NCI-H128 (cell line): ENCODE results near the gene HES4.

ENCODE experiments used
- DNase-seq: peaks from one replicate; lab custom pipeline; 2025; ENCODE audit not compliant: unreplicated experiment; lab: John Stamatoyannopoulos, UW

Gene HES4

DNA sequence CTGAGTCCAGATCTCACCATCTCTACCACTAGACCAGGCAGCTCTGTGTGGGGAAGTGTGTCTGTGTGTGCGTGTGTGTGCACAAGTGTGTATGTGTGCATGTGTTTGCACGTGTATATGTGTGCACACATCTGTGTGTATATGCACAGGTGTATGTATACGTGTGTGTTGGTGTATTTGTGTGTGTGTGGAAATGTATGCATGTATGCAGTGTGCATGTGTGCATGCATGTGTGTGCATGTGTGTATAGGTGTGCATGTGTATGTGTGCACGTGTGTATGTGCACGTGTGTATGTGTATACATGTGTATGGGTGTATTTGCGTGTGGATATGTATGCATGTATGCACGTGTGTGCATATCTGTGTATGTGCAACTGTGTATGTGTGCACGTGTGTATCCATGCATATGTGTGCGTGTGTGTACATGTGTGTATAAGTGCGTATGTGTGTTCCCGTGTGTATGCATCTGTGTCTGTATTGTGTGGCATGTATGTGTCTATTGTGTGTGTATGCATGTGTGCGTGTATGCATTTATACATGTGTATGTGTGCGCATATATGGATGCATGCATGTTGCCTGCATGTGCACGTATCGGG is 30.5 kb downstream of the HES4 start:
- no peak for DNase-seq

DNA sequence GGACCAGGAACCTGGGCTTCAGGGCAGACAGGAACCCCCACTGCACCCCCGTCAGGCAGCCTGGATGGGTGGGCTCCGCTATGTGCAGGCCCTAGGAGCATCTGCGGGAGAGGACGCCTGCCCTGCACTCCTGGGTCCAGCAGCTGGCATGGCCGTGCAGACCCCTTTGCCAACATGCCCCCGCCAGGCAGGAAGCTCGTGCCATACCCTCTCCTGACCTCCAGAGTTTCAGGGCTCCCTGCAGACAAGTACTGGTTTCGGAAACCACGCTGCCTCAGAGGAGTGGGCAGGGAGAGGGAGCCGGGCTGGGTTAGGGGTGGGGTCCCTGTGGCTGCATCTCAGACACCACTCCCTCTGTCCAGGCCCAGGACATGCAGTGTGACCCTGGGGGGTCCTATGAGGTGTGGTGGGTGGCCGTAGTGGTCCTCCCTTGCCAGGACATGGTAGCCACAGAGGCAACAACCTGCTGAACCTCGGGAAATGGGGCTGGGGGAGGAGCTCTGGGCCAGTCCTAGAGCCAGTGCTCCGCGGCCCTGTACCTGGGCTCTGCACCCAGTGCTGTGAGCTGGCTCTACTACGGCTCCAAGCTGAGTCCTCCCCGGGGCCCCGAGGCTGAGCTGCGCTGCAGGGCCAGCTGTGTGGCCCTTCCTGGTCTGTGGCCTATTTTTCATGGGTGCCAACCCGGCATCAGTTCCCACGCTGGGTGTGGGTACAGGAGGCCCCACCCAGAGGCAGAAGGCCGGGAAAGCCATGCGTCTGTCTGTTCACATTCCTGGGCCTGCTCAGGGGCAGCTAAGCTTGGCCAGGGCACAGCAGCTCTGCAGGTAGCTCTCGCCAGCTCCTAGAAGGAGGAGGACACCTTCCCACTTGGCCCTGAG is 32.2 kb downstream of the HES4 start:
- no peak for DNase-seq

DNA sequence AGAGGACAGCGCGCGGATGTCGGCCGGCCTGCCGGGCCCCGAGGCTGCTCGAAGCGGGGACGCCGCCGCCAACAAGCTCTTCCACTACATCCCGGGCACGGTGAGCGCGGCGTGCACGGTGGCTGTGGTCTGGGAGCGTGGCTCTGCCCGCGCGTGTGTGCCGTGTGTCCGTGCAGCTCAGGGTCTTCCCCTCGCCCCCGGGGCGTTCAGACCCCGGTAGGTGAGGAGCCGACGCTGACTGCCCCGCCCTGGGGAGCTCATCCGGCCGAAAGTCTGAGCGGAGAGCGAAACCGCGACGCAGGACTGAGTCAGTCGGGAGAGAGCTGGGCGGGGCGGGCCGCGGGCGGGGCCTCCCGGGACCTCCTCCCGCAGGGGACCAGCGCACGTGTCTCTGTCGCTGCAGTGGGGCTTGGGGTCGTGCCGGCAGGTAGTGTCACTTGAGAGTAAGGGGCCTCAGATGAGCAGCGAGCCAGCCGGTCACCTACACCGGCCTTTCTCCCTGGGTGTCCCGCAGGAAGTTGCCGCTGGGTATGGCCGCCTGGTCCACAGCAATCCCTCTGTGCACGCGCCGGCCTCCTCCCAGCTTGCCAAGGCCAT is 33.1 kb downstream of the HES4 start:
- no peak for DNase-seq

DNA sequence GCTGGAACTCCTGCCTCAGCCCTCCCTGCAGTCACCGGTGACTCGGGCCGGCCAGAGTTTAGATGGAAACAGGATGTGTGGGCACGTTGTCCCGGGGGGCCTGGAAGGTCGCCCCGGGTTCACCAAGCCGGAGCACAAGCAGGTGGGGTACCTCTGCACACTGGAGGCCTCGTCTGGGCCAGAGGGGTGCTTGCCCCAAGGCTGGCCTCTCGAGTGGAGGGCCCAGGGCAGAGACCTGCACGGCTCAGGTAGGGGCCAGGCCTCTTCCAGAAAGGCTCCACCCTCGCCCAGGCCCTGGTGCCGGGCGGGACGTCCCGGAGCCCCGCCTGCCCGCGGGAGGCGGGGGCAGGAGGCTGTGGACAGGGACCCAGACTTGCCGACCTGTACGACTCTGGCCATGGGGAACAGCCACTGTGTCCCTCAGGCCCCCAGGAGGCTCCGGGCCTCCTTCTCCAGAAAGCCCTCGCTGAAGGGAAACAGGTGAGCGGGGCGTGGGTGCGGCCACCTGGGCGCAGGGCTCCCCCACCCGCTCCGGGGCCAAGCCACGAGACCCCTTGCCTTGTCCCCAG is 33.7 kb downstream of the HES4 start, which contains the start of gene PLEKHN1:
PLEKHN1 (plus strand) TSS at position 348 of the 569 bp plus-strand sequence; CDS start at position 398, 50 bp downstream.
- no peak for DNase-seq

DNA sequence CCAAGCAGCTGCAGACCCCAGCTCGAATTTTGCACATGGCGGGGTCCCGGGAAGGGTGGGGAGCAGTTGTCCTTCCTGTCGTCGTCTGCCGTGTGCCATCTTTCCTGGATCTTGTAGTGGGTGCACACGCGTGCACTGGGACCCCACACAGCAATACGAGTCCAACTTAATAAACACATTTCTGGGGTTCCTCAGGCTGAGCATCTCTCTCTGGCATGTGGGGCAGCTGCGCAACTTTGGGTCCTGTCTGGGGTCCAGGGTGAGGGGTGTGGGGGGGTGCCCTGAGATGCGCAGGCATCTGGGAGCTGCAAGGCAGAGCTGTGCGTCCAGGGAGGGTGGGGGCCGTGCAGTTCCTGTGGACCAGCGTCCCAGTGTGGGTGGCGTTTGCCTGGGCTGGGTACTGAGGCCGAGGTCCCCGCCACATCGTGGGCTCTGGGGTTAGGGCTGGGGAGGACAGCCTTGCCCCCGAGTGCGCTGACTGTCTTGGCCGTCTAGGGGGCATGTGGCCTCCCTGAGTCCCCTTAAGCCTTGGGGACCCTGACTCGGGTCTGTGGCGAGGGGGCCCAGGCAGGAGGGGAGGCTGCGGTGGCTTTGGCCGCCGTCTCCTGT is 34.3 kb downstream of the HES4 start:
- no peak for DNase-seq

DNA sequence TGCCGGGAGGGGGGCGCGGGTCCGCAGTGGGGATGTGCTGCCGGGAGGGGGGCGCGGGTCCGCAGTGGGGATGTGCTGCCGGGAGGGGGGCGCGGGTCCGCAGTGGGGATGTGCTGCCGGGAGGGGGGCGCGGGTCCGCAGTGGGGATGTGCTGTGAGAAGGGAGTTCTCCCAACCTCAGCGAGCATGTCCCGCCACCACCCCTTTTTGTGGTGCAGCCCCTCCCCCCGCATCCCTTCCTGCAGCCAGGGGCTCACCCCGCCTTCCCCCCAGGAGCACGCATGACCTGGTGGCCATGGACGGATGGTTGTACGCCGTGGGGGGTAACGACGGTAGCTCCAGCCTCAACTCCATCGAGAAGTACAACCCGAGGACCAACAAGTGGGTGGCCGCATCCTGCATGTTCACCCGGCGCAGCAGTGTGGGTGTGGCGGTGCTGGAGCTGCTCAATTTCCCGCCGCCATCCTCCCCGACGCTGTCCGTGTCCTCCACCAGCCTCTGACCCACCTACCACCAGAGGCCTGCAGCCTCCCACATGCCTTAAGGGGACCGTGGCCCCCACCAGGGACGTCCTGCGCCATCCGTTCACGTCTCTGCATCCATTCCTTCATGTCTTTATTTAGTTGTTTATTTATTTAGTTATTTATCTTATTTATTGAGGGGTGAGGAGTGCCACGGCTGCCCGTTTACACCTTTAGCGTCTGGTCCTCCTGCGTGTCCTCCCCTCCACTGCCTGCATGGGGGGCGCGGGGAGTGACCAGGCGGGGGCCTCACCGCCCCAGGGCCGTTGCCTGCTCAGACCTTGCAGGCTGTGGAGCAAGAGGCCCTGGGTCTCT is 35.0 kb downstream of the HES4 start:
- DNase-seq = no peak

DNA sequence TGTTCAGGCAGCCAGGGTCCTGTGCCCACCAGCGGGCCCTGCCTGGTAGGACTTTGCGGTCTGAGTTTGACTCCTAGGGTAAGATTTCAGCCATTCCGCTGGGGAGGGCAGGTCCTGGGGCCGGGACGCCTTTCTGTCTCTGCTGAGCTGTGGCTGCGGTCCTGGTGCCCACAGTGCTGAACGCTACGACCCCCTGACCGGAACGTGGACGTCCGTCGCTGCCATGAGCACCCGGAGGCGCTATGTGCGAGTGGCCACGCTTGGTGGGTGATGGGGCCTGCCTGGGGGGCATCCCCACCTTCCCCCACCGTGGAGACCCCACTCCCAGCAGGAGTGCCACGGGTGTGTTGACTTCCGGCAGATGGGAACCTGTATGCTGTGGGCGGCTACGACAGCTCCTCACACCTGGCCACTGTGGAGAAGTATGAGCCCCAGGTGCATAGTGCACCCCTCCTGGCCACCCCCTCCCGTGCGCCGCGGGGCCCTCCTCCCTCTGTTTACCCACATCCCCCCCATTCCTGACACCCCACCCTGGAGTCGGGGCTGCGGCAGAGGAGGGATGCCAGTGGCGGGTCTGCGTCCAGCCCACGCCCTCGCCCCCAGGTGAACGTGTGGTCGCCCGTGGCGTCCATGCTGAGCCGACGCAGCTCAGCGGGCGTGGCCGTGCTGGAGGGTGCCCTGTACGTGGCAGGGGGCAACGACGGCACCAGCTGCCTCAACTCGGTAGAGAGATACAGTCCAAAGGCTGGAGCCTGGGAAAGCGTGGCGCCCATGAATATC is 36.0 kb downstream of the HES4 start:
- no peak for DNase-seq

DNA sequence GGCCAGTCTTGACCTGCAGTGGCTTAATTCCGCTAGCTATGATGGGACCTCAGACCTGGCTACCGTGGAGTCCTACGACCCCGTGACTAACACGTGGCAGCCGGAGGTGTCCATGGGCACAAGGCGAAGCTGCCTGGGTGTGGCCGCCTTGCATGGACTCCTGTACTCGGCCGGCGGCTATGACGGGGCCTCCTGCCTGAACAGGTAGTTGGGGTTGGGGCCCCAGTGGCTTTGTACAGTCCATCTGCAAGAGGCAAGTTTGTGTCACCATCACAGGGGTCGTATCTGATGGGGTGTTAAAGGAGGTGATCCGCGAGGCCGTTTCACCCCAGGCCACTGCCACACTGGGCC is 36.6 kb downstream of the HES4 start:
- DNase-seq = no peak

DNA sequence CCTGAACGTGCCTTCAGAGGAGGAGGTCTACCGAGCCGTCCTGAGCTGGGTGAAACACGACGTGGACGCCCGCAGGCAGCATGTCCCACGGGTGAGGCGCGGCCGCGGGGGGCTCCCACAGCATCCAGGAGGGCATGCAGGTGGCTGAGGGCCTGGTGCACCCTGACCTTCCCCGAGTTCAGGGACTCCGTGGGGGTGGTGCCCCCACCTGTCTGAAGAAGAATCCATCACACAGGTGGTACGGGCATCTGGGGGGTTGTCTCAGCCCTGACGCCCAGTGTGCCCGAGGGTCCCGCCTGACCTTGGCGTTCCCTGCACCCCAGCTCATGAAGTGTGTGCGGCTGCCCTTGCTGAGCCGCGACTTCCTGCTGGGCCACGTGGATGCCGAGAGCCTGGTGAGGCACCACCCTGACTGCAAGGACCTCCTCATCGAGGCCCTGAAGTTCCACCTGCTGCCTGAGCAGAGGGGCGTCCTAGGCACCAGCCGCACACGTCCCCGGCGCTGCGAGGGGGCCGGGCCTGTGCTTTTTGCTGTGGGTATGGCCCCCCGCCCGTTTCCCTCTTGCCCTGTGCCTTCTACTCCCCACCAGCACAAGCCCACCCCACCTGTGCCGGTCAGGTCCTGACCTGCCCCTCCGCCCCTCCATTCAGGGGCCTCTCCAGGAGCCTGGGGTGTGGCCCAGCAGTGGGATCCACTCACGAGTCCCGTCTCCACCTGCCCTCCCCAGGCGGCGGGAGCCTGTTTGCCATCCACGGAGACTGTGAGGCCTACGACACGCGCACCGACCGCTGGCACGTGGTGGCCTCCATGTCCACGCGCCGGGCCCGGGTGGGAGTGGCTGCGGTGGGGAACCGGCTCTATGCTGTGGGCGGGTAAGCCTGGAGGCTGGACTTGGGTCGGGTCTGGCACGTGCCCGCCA is 37.3 kb downstream of the HES4 start:
- no peak for DNase-seq

DNA sequence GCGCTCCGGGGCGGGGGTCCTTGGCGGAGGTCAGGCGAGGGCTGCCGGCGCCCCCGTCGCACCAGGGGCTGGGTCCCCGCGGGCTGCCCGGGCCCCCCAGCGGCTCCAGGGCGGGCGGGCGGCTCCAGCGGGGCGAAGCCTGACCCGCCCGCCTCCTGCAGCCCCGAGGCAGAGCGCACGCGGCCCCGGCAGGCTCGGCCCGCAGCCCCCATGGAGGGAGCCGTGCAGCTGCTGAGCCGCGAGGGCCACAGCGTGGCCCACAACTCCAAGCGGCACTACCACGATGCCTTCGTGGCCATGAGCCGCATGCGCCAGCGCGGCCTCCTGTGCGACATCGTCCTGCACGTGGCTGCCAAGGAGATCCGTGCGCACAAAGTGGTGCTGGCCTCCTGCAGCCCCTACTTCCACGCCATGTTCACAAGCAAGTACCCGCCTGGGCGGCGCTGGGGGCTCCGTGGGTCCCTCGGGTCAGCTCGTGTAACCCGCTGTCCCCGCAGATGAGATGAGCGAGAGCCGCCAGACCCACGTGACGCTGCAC is 38.7 kb downstream of the HES4 start:
- DNase-seq = no peak

DNA sequence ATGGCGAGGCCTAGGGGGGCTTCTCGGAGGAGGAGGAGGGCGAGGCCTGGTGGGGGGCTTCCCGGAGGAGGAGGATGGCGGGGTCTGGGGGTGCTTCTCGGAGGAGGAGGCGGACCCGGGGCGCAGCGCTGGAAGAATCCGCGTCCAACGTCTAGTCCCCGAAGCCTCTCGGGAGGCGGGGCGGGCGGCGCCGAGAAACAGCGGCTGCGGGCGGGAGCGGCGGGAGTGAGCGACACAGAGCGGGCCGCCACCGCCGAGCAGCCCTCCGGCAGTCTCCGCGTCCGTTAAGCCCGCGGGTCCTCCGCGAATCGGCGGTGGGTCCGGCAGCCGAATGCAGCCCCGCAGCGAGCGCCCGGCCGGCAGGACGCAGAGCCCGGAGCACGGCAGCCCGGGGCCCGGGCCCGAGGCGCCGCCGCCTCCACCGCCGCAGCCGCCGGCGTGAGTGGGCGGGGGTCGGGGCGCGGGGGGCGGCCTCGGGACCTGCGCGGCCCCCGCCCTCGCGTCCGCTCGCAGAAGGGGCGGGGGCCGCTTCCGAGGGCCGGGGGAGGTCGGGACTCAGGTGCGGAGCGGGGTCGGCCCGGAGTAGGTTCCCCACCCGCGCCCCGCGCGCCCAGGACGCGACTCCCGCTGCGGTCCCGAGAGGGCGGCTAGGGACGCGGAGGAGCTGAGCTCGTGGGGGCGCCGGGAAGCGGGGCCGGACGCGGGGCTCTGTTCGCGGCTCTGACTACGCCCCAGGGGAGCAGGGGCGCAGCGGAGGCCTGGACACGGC is 39.4 kb downstream of the HES4 start, which contains the start of gene KLHL17:
KLHL17 (plus strand) TSS at position 222 of the 769 bp plus-strand sequence; CDS start at position 332, 110 bp downstream.
- peak; percentile 41 for DNase-seq

DNA sequence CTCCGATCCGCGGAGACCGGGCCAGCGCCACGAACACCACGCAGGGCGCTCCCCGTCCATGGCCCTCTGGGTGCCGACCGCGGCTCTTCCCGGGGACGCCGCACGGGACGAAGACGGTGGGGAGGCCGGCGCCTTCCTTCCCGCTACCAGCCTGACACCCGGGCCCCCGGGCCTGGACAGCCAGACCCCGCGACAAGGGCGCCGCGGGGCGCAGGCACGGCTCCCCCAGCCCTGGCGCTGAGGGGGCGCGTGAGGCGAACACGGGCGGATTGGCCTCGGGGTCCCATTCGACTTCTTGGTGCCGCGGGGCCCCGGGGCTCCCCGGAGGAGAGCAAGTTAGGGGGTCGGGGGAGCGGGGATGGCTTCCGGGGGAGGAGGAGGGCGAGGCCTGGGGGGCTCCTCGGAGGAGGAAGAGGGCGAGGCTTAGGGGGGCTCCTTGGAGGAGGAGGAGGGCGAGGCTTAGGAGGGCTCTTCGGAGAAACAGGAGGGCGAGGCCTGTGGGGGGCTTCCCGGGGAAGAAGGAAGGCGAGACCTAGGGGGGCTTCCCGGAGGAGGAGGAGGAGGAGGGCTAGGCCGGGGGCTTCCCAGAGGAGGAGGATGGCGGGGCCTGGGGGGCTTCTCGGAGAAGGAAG is 40.0 kb downstream of the HES4 start:
- DNase-seq = no peak

DNA sequence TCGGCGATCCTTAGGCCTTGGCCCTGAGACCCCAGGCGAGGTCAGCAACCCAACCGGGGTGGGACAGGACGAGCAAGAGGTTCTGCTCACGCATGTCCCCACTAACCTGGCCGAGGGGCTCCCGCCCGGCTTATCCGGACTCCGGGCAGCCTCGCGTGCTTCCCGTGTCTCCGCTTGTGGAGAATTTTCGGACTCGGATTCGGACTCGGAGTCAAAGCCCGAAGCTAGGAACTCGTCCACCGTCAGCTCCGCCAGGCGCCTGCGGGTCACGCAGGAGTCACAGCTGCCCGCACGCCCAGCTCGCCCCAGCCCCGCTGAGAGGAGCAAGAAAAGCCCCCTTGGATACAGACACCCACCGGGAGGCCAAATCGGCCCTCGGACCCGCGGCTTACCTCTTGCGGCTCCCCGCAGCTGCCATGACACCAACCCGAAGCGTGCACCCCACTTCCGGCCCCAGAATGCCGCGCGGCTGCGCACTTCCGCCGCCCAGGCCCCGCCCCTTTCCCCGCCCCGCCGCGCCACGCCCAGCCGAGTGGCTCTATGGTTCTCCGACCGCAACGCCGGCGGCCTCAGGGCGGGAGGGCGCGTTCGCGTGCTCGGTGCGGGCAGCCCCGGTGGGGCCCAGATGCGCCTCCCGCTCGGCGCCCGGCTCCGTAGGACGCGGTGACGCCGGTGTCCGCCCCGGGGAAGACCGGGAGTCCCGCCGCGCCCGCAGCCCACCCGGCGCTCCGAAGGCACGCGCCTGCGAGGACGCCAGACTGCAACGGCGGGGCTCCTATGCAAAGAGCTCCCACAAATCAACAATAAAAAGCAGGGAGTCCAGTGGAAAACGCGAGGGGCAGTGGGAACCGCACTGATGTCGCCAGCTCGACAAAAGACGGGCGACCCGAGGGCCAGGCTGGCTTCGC is 40.8 kb downstream of the HES4 start, which contains the start of gene NOC2L:
NOC2L (minus strand) TSS at position 434 of the 908 bp plus-strand sequence; CDS start at position 418, 16 bp downstream.
- DNase-seq = peak; percentile 74

DNA sequence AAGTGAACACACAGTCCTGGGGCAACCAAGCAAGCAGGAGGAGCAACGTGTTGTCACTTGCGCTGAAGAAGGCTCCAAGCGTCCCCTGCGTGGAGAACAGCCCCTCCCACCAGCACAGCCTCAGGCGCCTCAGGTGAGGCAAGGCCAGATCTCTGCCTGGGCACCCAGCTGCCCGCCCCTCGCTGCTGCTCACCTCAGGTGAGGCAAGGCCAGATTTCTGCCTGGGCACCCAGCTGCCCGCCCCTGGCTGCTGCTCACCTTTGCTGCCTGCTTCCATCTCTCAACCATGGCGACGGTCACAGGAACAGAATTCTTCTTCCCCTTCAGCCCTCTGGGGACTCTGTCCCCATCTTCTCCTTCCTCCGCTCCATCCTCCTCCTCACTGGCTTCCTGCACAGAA is 43.3 kb downstream of the HES4 start:
- no peak for DNase-seq

DNA sequence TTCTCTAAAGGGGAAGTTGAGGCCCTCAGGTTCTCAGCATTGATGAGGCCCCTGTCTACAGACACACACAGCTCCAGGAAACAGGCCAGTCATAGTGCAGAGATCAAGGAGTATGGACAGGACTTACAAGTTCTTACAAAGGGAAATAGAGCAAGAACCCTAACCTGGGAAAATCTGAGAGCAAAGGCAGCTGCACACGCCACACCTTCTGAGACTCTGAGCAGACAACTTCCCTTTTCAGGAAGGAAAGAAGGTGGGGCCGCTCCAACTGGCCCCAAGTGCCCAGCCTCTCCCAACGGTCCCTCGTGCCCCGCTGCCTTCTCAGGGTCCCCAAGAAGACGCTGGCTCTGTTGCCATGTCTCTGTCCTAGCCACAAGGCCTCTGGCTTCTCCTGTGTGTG is 44.4 kb downstream of the HES4 start:
- DNase-seq = no peak

DNA sequence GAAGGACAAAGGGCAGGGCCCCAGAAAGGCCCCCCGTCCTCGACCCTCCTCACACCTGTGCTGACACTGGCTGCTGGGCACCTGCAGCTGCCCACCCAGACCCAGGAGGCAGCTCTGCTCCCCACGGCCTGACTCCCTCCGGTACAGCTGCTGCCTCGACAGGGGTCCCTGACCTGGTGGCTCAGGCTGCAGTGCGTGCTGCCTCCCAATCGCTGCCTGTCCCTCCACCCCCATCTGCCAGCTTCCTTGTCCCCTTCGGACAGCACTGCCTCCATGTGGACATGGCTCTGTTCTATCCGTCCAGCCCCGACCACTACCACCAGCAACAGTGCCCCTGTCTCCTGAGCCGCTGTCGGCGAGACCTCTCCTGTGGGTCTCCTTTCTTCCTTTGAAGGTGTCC is 45.0 kb downstream of the HES4 start:
- no peak for DNase-seq
